ENCODE results near the gene NFIA.

NFIA gene

DNA sequence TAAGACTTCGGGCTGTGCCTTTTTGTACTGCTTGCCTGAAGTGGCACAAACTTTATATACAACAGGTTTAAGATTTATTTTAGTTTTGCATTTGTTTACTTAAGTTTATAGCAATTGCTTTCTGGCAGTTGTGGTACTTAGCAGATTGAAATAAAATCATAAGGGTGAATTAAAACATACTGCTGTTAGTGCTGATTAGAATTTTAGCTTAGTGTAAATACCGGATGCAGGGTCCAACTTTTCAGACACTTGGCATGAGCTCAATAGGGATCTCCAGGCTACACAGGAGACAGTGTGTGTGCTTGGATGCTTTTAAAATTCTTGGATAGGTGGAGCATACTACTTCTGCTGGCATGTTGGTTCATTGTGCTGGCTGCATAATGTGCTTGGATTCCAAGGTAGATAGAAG lies 159.6 kb downstream of the NFIA start:
- H3K4me3 ChIP-seq (ENCODE audit: low read depth, low read length), result no peak overlapping the region
- H3K36me3 ChIP-seq, result no peaks in the 10 kb centered on the region
- H3K27me3 ChIP-seq, result no peaks in the 10 kb centered on the region
- no peak for DNase-seq
- no peak for TF ChIP-seq CTCF (IDR thresholded peaks at IDR 0.05; ENCODE audit: low read depth, low read length)
- H3K4me1 ChIP-seq, result no peaks in the 10 kb centered on the region; the same call in 1 of the 2 replicates
- H3K9me3 ChIP-seq, result no peaks in the 10 kb centered on the region

GRCh38 chr1:61244114-61244513 lies 161.8 kb downstream of the NFIA start:
- Histone ChIP-seq H3K4me1 (no peaks in the 10 kb centered on the region; the same call in 1 of the 2 replicates), H3K27me3 (no peaks in the 10 kb centered on the region), H3K9me3 (no peaks in the 10 kb centered on the region), H3K36me3 (no peaks in the 10 kb centered on the region), H3K4me3 (ENCODE audit: low read depth, low read length) (no peak overlapping the region)
- no peak for DNase-seq
- no peak for TF ChIP-seq CTCF (IDR thresholded peaks at IDR 0.05; ENCODE audit: low read depth, low read length)

GRCh38 chr1:61245696-61246400 lies 163.5 kb downstream of the NFIA start:
- Histone ChIP-seq H3K27me3 (no peaks in the 10 kb centered on the region), H3K4me3 (ENCODE audit: low read depth, low read length) (no peak overlapping the region), H3K36me3 (no peaks in the 10 kb centered on the region), H3K4me1 (no peaks in the 10 kb centered on the region; the same call in 1 of the 2 replicates), H3K9me3 (no peaks in the 10 kb centered on the region)
- no peak for DNase-seq
- TF ChIP-seq CTCF (IDR thresholded peaks at IDR 0.05; ENCODE audit: low read depth, low read length), result no peak

DNA sequence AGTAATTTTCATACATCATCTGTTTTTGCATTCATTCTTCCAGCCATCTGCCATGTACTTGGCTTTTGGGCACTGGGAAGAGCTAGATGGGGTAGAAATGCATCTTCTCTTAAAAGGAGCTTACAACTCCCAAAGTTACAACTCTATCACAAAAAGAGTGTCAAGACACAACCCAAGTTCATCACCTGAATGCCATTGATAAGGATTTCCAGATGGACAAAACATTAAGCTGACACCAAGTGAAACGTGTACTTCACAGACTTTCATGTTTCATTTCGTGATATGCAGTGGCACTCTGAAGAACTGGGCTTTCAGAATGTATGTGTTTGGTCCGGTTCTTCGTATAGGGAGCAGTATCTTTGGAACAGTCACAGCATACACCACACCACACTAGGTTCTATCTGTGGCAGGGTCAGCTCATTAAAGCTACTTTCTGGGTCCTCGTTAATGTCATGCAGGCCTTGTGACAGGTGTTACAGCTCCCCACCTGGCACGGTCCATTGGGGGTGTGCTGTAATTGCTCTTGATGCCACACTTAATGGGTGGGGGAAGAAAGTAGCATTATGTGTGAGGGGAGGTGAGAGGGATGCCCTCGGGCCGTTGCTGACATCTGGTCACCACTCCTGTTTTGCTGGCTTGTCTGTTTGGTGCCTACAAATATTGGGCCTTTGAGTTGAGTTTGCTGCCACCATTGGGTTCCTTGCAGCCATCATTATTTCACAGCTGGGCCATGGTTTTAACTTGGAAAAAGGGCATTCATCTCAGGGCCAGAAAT lies 164.9 kb downstream of the NFIA start:
- Histone ChIP-seq H3K9me3 (no peaks in the 10 kb centered on the region), H3K4me3 (ENCODE audit: low read depth, low read length) (no peak overlapping the region), H3K36me3 (no peaks in the 10 kb centered on the region), H3K4me1 (no peaks in the 10 kb centered on the region; the same call in 1 of the 2 replicates), H3K27me3 (no peaks in the 10 kb centered on the region)
- peak; percentile 28; the same call in 1 of the 2 replicates for TF ChIP-seq CTCF (IDR thresholded peaks at IDR 0.05; ENCODE audit: low read depth, low read length)
- DNase-seq, result peak; percentile 40

DNA sequence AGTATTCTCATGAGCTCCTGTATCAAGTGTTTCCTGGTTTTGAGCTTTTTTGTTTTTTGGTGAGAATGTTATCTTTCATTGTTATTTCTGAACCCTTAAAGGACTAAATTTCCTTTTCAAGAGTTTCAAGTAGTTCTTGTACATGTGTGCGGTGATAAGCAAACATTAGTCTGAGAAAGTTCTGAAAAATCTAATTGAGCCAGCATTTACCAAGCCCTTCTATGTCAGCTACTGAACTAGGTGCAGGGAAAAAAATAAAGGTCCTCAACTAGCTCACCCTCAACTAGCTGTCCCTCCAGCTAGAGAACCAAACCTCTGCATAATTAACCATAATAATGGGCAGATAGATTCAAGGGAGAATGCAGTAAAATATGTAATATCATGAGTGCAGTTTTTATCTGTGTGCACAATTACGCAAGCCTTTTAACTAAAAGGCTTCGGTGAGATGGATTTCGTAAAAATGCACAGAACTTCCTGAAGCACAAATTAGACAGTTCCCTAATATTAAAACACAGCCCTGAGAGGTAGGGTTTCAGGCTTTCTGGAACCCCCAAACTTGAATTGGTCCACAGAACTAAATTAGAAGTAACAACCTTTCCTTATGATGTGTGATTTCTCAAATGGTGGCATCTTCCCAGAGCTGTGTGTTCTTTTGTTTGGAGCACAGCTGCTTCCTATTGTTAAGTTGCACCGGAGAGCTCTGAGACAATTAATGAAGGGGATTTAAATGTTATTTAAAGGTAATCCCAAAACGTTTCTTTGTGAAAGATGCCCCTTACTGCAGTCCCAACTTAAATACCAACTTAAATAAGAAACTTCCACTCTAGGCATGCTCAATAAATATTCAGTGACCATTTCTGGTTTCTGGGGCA lies 165.8 kb downstream of the NFIA start:
- H3K27me3 ChIP-seq, result no peaks in the 10 kb centered on the region
- H3K36me3 ChIP-seq, result no peaks in the 10 kb centered on the region
- H3K4me1 ChIP-seq, result no peaks in the 10 kb centered on the region; the same call in none of the 2 replicates
- DNase-seq, result no peak
- no peaks in the 10 kb centered on the region for H3K9me3 ChIP-seq
- no peak for TF ChIP-seq CTCF (IDR thresholded peaks at IDR 0.05; ENCODE audit: low read depth, low read length)
- no peak overlapping the region for H3K4me3 ChIP-seq (ENCODE audit: low read depth, low read length)
